Keratinocyte (primary cell): Measurements from ENCODE around the gene ADAMTSL1. TPM values are rescaled to one million over a fixed set of nuclear protein-coding genes. Genes with fewer than 3 reads are reported as not detected.

Source experiments
- DNase-seq: peaks from one replicate; pipeline ENCODE4 v3.0.0-alpha.2; 2011; ENCODE audit warnings: low read depth, missing footprints, low spot score
- FAIRE-seq: peaks from 2 replicates; lab custom pipeline; 2011; peaks lifted over from hg19 to GRCh38; lab: Jason Lieb, UNC
- H2AFZ ChIP-seq: 2 replicates; pipeline ENCODE4 v1.6.0; 2012; ENCODE audit warnings: low read length, control low read depth, inconsistent platforms; ENCODE audit not compliant: control insufficient read depth
- H3K27ac ChIP-seq: 2 replicates; pipeline ENCODE4 v1.5.1; 2011; ENCODE audit warnings: low read length; ENCODE audit not compliant: control insufficient read depth, insufficient read depth
- H3K27me3 ChIP-seq: 3 replicates; pipeline ENCODE4 v1.6.0; 2011; ENCODE audit warnings: low read length; ENCODE audit not compliant: control insufficient read depth, insufficient read depth; ENCODE audit errors: extremely low read depth
- H3K36me3 ChIP-seq, 2 experiments: 2 replicates in 1 of 2; 3 replicates in 1 of 2; pipeline ENCODE4 v1.5.1; 2011; ENCODE audit warnings: low read length in 2 of 2, mild to moderate bottlenecking in 1 of 2; ENCODE audit not compliant: control insufficient read depth in 2 of 2, insufficient read depth in 2 of 2; ENCODE audit errors: extremely low read depth in 1 of 2
- H3K4me1 ChIP-seq: 3 replicates; pipeline ENCODE4 v1.5.1; 2011; ENCODE audit warnings: low read length; ENCODE audit not compliant: control insufficient read depth, insufficient read depth; ENCODE audit errors: extremely low read depth
- H3K4me2 ChIP-seq: 3 replicates; pipeline ENCODE4 v1.6.0; 2011; ENCODE audit warnings: low read depth, low read length; ENCODE audit not compliant: control insufficient read depth, insufficient read depth; ENCODE audit errors: extremely low read depth
- H3K4me3 ChIP-seq, 3 experiments: fragments of 200-600 bp in 1 of 3; sonication (generic) in 1 of 3; 2 replicates in 2 of 3; 3 replicates in 1 of 3; pipeline ENCODE4 v1.5.1; 2011 to 2016; ENCODE audit warnings: low read length in 3 of 3, mild to moderate bottlenecking in 3 of 3, control low read depth in 2 of 3, inconsistent platforms in 1 of 3, low read depth in 1 of 3, mixed read lengths in 1 of 3, mixed run types in 1 of 3, moderate library complexity in 1 of 3; ENCODE audit not compliant: control insufficient read depth in 2 of 3, insufficient read depth in 2 of 3; ENCODE audit errors: extremely low read depth in 1 of 3
- H3K79me2 ChIP-seq: 2 replicates; pipeline ENCODE4 v1.6.0; 2012; ENCODE audit warnings: low read length; ENCODE audit not compliant: control insufficient read depth, insufficient read depth
- H3K9ac ChIP-seq: 3 replicates; pipeline ENCODE4 v1.6.0; 2011; ENCODE audit warnings: low read length; ENCODE audit not compliant: control insufficient read depth, insufficient read depth; ENCODE audit errors: extremely low read depth
- H3K9me1 ChIP-seq: 3 replicates; pipeline ENCODE4 v1.6.0; 2011; ENCODE audit warnings: low read length; ENCODE audit not compliant: control insufficient read depth, insufficient read depth; ENCODE audit errors: extremely low read depth
- H3K9me3 ChIP-seq: 2 replicates; pipeline ENCODE4 v1.5.1; 2012; ENCODE audit warnings: low read depth, low read length; ENCODE audit not compliant: control insufficient read depth
- H4K20me1 ChIP-seq: 3 replicates; pipeline ENCODE4 v1.6.0; 2011; ENCODE audit warnings: low read length; ENCODE audit not compliant: control insufficient read depth, insufficient read depth; ENCODE audit errors: extremely low read depth
- EZH2 ChIP-seq: IDR thresholded peaks from one replicate; pipeline ENCODE4 v1.6.1; 2012; ENCODE audit warnings: inconsistent platforms, mild to moderate bottlenecking, low read length, moderate library complexity
- dilution Hi-C: fragments of 300-500 bp; cut with MboI; formaldehyde crosslinking; loops from one replicate; pipeline ENCODE4 v1.7.0; 2020; ENCODE audit warnings: low sequenced_read_pairs; ENCODE audit not compliant: extremely low pct_ligation_motif_present
- polyA plus RNA-seq, 5 experiments: library from polyadenylated mRNA; depleted of rRNA in 3 of 5; stranded (reverse) in 3 of 5; stranded (forward) in 1 of 5; unstranded in 1 of 5; fragments of >200 nt; gene quantifications; 1 replicate in 1 of 5; 2 replicates in 3 of 5; 3 replicates in 1 of 5; pipeline versions ENCODE4 v1.2.1 to v1.2.3, GENCODE V29; 2011 to 2012; ENCODE audit warnings: missing spikeins in 2 of 5, low read depth in 1 of 5, low replicate concordance in 1 of 5
- TF ChIP-seq, protein P1 (sequence below), 3 experiments: IDR thresholded peaks in 1 of 3; conservative IDR thresholded peaks in 1 of 3; optimal IDR thresholded peaks in 1 of 3; 2 replicates in 2 of 3; 3 replicates in 1 of 3; pipeline versions ENCODE3 to v1.5.1; 2011; ENCODE audit warnings: low read length in 3 of 3, mild to moderate bottlenecking in 3 of 3, moderate library complexity in 2 of 3, control low read depth in 1 of 3, inconsistent platforms in 1 of 3; ENCODE audit not compliant: insufficient read depth in 2 of 3; ENCODE audit errors: extremely low read depth in 1 of 3

Gene ADAMTSL1
- polyA plus RNA-seq, 1 donor (not counting 4 experiments of a cell fraction or from before 2014, with no cell fraction given), result 1.1 TPM

DNA sequence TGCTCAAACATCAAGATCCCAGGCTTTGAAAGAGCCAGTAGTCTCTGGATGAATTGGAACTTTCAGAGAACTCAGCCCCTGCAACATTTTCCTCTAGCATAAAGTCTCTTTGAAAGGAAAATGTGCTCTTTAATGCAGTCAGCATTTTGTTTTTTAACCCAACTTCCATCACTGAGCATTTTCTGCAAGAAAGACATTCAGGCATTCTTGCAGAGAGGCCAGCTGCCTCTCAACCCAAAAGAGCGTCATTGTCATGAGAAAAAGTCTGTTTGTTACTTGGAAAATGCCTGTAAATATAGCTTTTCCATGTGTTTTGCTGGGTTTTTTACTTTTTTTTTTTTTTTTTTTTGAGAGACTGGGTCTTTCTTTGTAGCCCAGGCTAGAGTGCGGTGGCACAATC is 225.0 kb downstream of the ADAMTSL1 start:
- H3K36me3 ChIP-seq, result no peaks in the 10 kb centered on the region
- no peaks in the 10 kb centered on the region for H3K27me3 ChIP-seq
- H3K4me3 ChIP-seq, result no peak overlapping the region
- no peaks in the 10 kb centered on the region for H3K4me1 ChIP-seq
- H2AFZ ChIP-seq, result no peak overlapping the region
- no peak overlapping the region for H3K4me2 ChIP-seq
- TF ChIP-seq, protein P1, sequence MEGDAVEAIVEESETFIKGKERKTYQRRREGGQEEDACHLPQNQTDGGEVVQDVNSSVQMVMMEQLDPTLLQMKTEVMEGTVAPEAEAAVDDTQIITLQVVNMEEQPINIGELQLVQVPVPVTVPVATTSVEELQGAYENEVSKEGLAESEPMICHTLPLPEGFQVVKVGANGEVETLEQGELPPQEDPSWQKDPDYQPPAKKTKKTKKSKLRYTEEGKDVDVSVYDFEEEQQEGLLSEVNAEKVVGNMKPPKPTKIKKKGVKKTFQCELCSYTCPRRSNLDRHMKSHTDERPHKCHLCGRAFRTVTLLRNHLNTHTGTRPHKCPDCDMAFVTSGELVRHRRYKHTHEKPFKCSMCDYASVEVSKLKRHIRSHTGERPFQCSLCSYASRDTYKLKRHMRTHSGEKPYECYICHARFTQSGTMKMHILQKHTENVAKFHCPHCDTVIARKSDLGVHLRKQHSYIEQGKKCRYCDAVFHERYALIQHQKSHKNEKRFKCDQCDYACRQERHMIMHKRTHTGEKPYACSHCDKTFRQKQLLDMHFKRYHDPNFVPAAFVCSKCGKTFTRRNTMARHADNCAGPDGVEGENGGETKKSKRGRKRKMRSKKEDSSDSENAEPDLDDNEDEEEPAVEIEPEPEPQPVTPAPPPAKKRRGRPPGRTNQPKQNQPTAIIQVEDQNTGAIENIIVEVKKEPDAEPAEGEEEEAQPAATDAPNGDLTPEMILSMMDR (optimal IDR thresholded peaks at IDR 0.05 in 1 of 3, IDR thresholded peaks at IDR 0.05 in 1 of 3, conservative IDR thresholded peaks at IDR 0.05 in 1 of 3; ENCODE audit: extremely low read depth in 1 of 3, insufficient read depth in 2 of 3, low read length in 3 of 3), result no peak
- TF ChIP-seq EZH2, result no peak
- H3K9me3 ChIP-seq, result peaks cover 3% of the 10 kb centered on the region
- no peak overlapping the region for H3K9ac ChIP-seq
- H3K79me2 ChIP-seq, result no peaks in the 10 kb centered on the region
- FAIRE-seq (no peak), DNase-seq (no peak)
- no peaks in the 10 kb centered on the region for H3K9me1 ChIP-seq
- H4K20me1 ChIP-seq, result no peaks in the 10 kb centered on the region
- dilution Hi-C loops, result no loop called here
- no peak overlapping the region for H3K27ac ChIP-seq

DNA sequence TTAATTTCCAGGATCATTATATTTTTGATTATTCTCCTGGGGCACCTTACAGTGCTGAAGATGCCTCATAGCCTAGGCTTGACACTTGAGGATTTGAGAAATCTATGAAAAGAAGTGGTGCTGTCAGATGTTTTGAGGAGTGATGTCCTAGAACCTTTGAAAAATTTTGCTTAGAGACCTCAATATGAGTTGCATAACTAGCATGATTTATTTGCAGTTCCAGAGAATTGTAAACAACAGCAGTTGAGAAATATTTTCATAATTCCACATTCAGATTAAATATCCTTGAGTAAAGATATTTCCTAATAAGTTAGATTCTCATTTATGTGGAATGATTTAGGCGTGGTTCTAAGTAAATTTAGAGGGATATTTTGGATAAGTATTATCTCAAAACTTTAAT is 225.8 kb downstream of the ADAMTSL1 start:
- Histone ChIP-seq H3K4me3 (no peak overlapping the region), H3K36me3 (no peaks in the 10 kb centered on the region), H3K9me3 (peaks cover 3% of the 10 kb centered on the region), H3K9ac (no peak overlapping the region), H3K79me2 (no peaks in the 10 kb centered on the region), H3K27ac (no peak overlapping the region), H4K20me1 (no peaks in the 10 kb centered on the region), H3K9me1 (no peaks in the 10 kb centered on the region), H3K4me1 (no peaks in the 10 kb centered on the region), H3K4me2 (no peak overlapping the region), H3K27me3 (no peaks in the 10 kb centered on the region), H2AFZ (no peak overlapping the region)
- FAIRE-seq (no peak), DNase-seq (no peak)
- TF ChIP-seq EZH2, result no peak
- TF ChIP-seq, protein P1 (optimal IDR thresholded peaks at IDR 0.05 in 1 of 3, IDR thresholded peaks at IDR 0.05 in 1 of 3, conservative IDR thresholded peaks at IDR 0.05 in 1 of 3; ENCODE audit: extremely low read depth in 1 of 3, insufficient read depth in 2 of 3, low read length in 3 of 3), result no peak
- dilution Hi-C loops, result no loop called here
